Gastrocnemius medialis (tissue), 4 donors: ENCODE results near the gene IL1RAP.

Source experiments
- CTCF ChIP-seq, 5 experiments: fragments of 450-650 bp in 3 of 5; fragments of 200-600 bp in 2 of 5; sonication (generic) in 2 of 5; IDR thresholded peaks in 4 of 5; conservative IDR thresholded peaks in 1 of 5; 1 replicate in 4 of 5; 2 replicates in 1 of 5; pipeline ENCODE4 v1.5.1; 2016 to 2019; ENCODE audit warnings: antibody characterized with exemption in 5 of 5, mild to moderate bottlenecking in 3 of 5, moderate library complexity in 3 of 5
- POLR2A ChIP-seq, 2 donors: fragments of 450-650 bp; IDR thresholded peaks; one replicate each; pipeline ENCODE4 v1.6.1; 2017; ENCODE audit warnings: antibody characterized with exemption in 2 of 2, mild to moderate bottlenecking in 2 of 2, moderate library complexity in 2 of 2

GRCh38 chr3:190671658-190672057 is 157.8 kb downstream of the IL1RAP start:
- no peak for TF ChIP-seq POLR2A (IDR thresholded peaks at IDR 0.05)
- TF ChIP-seq CTCF (IDR thresholded peaks at IDR 0.05 in 4 of 5, conservative IDR thresholded peaks at IDR 0.05 in 1 of 5): no peak
